ENCODE results near the gene TRIM7.

The TRIM7 gene

GRCh38 chr5:181200816-181201215 lies 4.2 kb downstream of the TRIM7 start:
- peaks cover 37% of the 10 kb centered on the region for H3K27me3 ChIP-seq (ENCODE audit: insufficient read depth, insufficient read length)
- H3K4me3 ChIP-seq (ENCODE audit: insufficient read length, low read depth) = no peak overlapping the region
- DNase-seq (ENCODE audit: low read depth, low spot score) = no peak

DNA sequence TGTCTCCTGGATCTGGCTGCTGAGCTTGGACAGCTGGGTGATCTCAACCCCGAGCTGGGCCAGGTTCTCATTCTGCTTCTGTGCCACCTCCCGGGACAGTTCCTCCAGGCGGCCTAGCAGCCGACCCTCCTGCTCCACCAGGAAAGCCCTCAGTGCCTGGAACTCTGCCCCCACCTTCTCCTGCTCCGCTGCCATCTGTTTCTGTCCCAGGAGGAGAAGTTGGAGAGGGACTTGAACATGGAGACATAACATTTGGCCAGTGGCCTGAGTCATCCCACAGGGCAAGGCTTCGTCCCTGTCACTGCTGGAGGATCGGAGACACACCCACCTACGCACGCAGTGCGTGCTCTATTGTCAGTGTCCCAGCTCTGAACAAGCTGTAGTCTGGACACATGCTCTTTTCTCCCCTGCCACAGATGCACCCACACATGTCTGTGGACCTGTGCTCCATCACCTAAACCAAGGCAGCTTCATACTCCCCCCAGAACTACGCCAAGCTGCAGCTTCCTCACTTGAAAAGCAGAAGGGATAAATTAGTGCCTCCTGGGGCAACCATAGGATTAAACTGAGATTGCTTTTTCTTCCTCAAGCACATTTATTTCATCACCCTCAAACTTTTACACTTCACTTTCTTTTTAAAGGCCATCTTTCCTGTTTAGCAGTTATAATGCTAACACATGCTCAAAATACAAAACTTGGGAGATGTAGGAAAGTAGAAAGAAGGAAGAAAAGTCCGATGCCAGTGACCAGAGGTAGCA lies 4.9 kb downstream of the TRIM7 start:
- DNase-seq (ENCODE audit: low read depth, low spot score) = no peak

More at GRCh38 chr5:181200816-181201215, 4.2 kb downstream of the TRIM7 start:
- Histone ChIP-seq H3K4me1 (ENCODE audit: insufficient read depth, insufficient read length) (peaks cover 16% of the 10 kb centered on the region), H3K9ac (ENCODE audit: insufficient read length, low read depth) (no peak overlapping the region), H3K36me3 (ENCODE audit: insufficient read depth, insufficient read length, low read length) (no peaks in the 10 kb centered on the region), H3K9me3 (ENCODE audit: insufficient read depth, low read length) (no peaks in the 10 kb centered on the region)
- no peak for TF ChIP-seq YY1 (IDR thresholded peaks at IDR 0.05; ENCODE audit: insufficient read depth, insufficient read length)
- no peak for TF ChIP-seq SUZ12 (IDR thresholded peaks at IDR 0.05; ENCODE audit: extremely low read depth, insufficient read depth, insufficient read length)
- TF ChIP-seq ZNF274 (IDR thresholded peaks at IDR 0.05; ENCODE audit: low read depth, low read length) = no peak

GRCh38 chr5:181198905-181199519 lies 6.0 kb downstream of the TRIM7 start:
- H3K9ac ChIP-seq (ENCODE audit: insufficient read length, low read depth) = peak overlapping the region; percentile 32
- H3K9me3 ChIP-seq (ENCODE audit: insufficient read depth, low read length) = no peaks in the 10 kb centered on the region
- no peak for DNase-seq (ENCODE audit: low read depth, low spot score)
- H3K27me3 ChIP-seq (ENCODE audit: insufficient read depth, insufficient read length) = peaks cover 19% of the 10 kb centered on the region
- no peak overlapping the region for H3K4me3 ChIP-seq (ENCODE audit: insufficient read length, low read depth)
- TF ChIP-seq SUZ12 (IDR thresholded peaks at IDR 0.05; ENCODE audit: extremely low read depth, insufficient read depth, insufficient read length) (no peak), ZNF274 (IDR thresholded peaks at IDR 0.05; ENCODE audit: low read depth, low read length) (no peak), YY1 (IDR thresholded peaks at IDR 0.05; ENCODE audit: insufficient read depth, insufficient read length) (no peak)
- H3K4me1 ChIP-seq (ENCODE audit: insufficient read depth, insufficient read length) = peaks cover 16% of the 10 kb centered on the region
- no peaks in the 10 kb centered on the region for H3K36me3 ChIP-seq (ENCODE audit: insufficient read depth, insufficient read length, low read length)

More for the DNA sequence above, 4.9 kb downstream of the TRIM7 start:
- no peaks in the 10 kb centered on the region for H3K9me3 ChIP-seq (ENCODE audit: insufficient read depth, low read length)
- H3K4me3 ChIP-seq (ENCODE audit: insufficient read length, low read depth) = no peak overlapping the region
- H3K27me3 ChIP-seq (ENCODE audit: insufficient read depth, insufficient read length) = peaks cover 29% of the 10 kb centered on the region
- peaks cover 16% of the 10 kb centered on the region for H3K4me1 ChIP-seq (ENCODE audit: insufficient read depth, insufficient read length)
- TF ChIP-seq ZNF274 (IDR thresholded peaks at IDR 0.05; ENCODE audit: low read depth, low read length) = no peak
- TF ChIP-seq YY1 (IDR thresholded peaks at IDR 0.05; ENCODE audit: insufficient read depth, insufficient read length) = no peak
- TF ChIP-seq SUZ12 (IDR thresholded peaks at IDR 0.05; ENCODE audit: extremely low read depth, insufficient read depth, insufficient read length) = no peak
- no peaks in the 10 kb centered on the region for H3K36me3 ChIP-seq (ENCODE audit: insufficient read depth, insufficient read length, low read length)
- no peak overlapping the region for H3K9ac ChIP-seq (ENCODE audit: insufficient read length, low read depth)

- TF ChIP-seq YY1 (IDR thresholded peaks at IDR 0.05; ENCODE audit: insufficient read depth, insufficient read length) = no peak
- no peak for TF ChIP-seq SUZ12 (IDR thresholded peaks at IDR 0.05; ENCODE audit: extremely low read depth, insufficient read depth, insufficient read length)
- no peak for TF ChIP-seq ZNF274 (IDR thresholded peaks at IDR 0.05; ENCODE audit: low read depth, low read length)
- Histone ChIP-seq H3K27me3 (ENCODE audit: insufficient read depth, insufficient read length) (peaks cover 11% of the 10 kb centered on the region), H3K4me1 (ENCODE audit: insufficient read depth, insufficient read length) (peaks cover 16% of the 10 kb centered on the region), H3K9ac (ENCODE audit: insufficient read length, low read depth) (no peak overlapping the region), H3K9me3 (ENCODE audit: insufficient read depth, low read length) (no peaks in the 10 kb centered on the region), H3K4me3 (ENCODE audit: insufficient read length, low read depth) (no peak overlapping the region), H3K36me3 (ENCODE audit: insufficient read depth, insufficient read length, low read length) (no peaks in the 10 kb centered on the region)
- no peak for DNase-seq (ENCODE audit: low read depth, low spot score)
Measured at GRCh38 chr5:181198106-181198685, 6.8 kb downstream of the TRIM7 start.

GRCh38 chr5:181197326-181197951 lies 7.6 kb downstream of the TRIM7 start:
- TF ChIP-seq SUZ12 (IDR thresholded peaks at IDR 0.05; ENCODE audit: extremely low read depth, insufficient read depth, insufficient read length) (no peak), YY1 (IDR thresholded peaks at IDR 0.05; ENCODE audit: insufficient read depth, insufficient read length) (no peak), ZNF274 (IDR thresholded peaks at IDR 0.05; ENCODE audit: low read depth, low read length) (no peak)
- Histone ChIP-seq H3K36me3 (ENCODE audit: insufficient read depth, insufficient read length, low read length) (no peaks in the 10 kb centered on the region), H3K9me3 (ENCODE audit: insufficient read depth, low read length) (no peaks in the 10 kb centered on the region), H3K4me1 (ENCODE audit: insufficient read depth, insufficient read length) (peaks cover 16% of the 10 kb centered on the region), H3K9ac (ENCODE audit: insufficient read length, low read depth) (no peak overlapping the region), H3K27me3 (ENCODE audit: insufficient read depth, insufficient read length) (peaks cover 6% of the 10 kb centered on the region), H3K4me3 (ENCODE audit: insufficient read length, low read depth) (no peak overlapping the region)
- DNase-seq (ENCODE audit: low read depth, low spot score) = no peak

- DNase-seq (ENCODE audit: low read depth, low spot score) = no peak
- Histone ChIP-seq H3K36me3 (ENCODE audit: insufficient read depth, insufficient read length, low read length) (no peaks in the 10 kb centered on the region), H3K9ac (ENCODE audit: insufficient read length, low read depth) (no peak overlapping the region), H3K9me3 (ENCODE audit: insufficient read depth, low read length) (no peaks in the 10 kb centered on the region), H3K4me3 (ENCODE audit: insufficient read length, low read depth) (no peak overlapping the region), H3K27me3 (ENCODE audit: insufficient read depth, insufficient read length) (peaks cover 15% of the 10 kb centered on the region), H3K4me1 (ENCODE audit: insufficient read depth, insufficient read length) (peaks cover 16% of the 10 kb centered on the region)
- no peak for TF ChIP-seq YY1 (IDR thresholded peaks at IDR 0.05; ENCODE audit: insufficient read depth, insufficient read length)
- no peak for TF ChIP-seq ZNF274 (IDR thresholded peaks at IDR 0.05; ENCODE audit: low read depth, low read length)
- no peak for TF ChIP-seq SUZ12 (IDR thresholded peaks at IDR 0.05; ENCODE audit: extremely low read depth, insufficient read depth, insufficient read length)
Measured at GRCh38 chr5:181195249-181195761, 9.7 kb downstream of the TRIM7 start.
